H9 (cell line): ENCODE measurements around the gene GNPDA2. TPM values are rescaled to one million over a fixed set of nuclear protein-coding genes. Genes with fewer than 3 reads are reported as not detected.

Source experiments
- DNase-seq: peaks from one replicate; pipeline ENCODE4 v3.0.0-alpha.2; 2017
- H2AFZ ChIP-seq: one replicate; pipeline ENCODE4 v1.6.1; 2013; ENCODE audit warnings: mild to moderate bottlenecking, low read length, control low read depth, moderate library complexity
- H2AK5ac ChIP-seq: 2 replicates; pipeline ENCODE4 v1.6.1; 2013; ENCODE audit warnings: low read length, control low read depth, mixed read lengths; ENCODE audit not compliant: insufficient read length
- H2BK120ac ChIP-seq: one replicate; pipeline ENCODE4 v1.6.1; 2013; ENCODE audit warnings: low read depth, mild to moderate bottlenecking, low read length, control low read depth, inconsistent platforms; ENCODE audit not compliant: poor library complexity, severe bottlenecking
- H2BK12ac ChIP-seq: 2 replicates; pipeline ENCODE4 v1.6.1; 2013; ENCODE audit warnings: low read length, control low read depth, mixed read lengths, low read depth; ENCODE audit not compliant: insufficient read length
- H2BK15ac ChIP-seq: 2 replicates; pipeline ENCODE4 v1.6.1; 2013; ENCODE audit warnings: low read depth, low read length, control low read depth
- H2BK20ac ChIP-seq: one replicate; pipeline ENCODE4 v1.6.1; 2013; ENCODE audit warnings: low read depth, mild to moderate bottlenecking, low read length, control low read depth, inconsistent platforms; ENCODE audit not compliant: poor library complexity, severe bottlenecking
- H2BK5ac ChIP-seq: 2 replicates; pipeline ENCODE4 v1.6.1; 2013; ENCODE audit warnings: low read length, control low read depth, mixed read lengths; ENCODE audit not compliant: insufficient read length
- H3K14ac ChIP-seq: 2 replicates; pipeline ENCODE4 v1.6.1; 2013; ENCODE audit warnings: low read length, control low read depth; ENCODE audit not compliant: insufficient read depth
- H3K18ac ChIP-seq: 2 replicates; pipeline ENCODE4 v1.6.1; 2013; ENCODE audit warnings: low read depth, mild to moderate bottlenecking, mixed read lengths, low read length, control low read depth; ENCODE audit not compliant: insufficient read length
- H3K23ac ChIP-seq: 2 replicates; pipeline ENCODE4 v1.6.1; 2013; ENCODE audit warnings: low read length, control low read depth, mixed read lengths, low read depth; ENCODE audit not compliant: insufficient read length
- H3K23me2 ChIP-seq: 2 replicates; pipeline ENCODE4 v1.6.1; 2013; ENCODE audit warnings: low read depth, mild to moderate bottlenecking, mixed read lengths, low read length, control low read depth; ENCODE audit not compliant: insufficient read length, poor library complexity, severe bottlenecking
- H3K27ac ChIP-seq: 2 replicates; pipeline ENCODE4 v1.5.1; 2013; ENCODE audit warnings: low read length, control low read depth, mixed read lengths, low read depth; ENCODE audit not compliant: insufficient read length
- H3K27me3 ChIP-seq: 2 replicates; pipeline ENCODE4 v1.6.1; 2013; ENCODE audit warnings: low read length, control low read depth, inconsistent platforms; ENCODE audit not compliant: insufficient read depth
- H3K4ac ChIP-seq: 2 replicates; pipeline ENCODE4 v1.6.1; 2013; ENCODE audit warnings: low read depth, mild to moderate bottlenecking, control low read depth, inconsistent platforms, low read length, moderate library complexity
- H3K4me1 ChIP-seq: 2 replicates; pipeline ENCODE4 v1.6.1; 2013; ENCODE audit warnings: low read length, control low read depth, inconsistent platforms; ENCODE audit not compliant: insufficient read depth
- H3K4me2 ChIP-seq: 2 replicates; pipeline ENCODE4 v1.6.1; 2013; ENCODE audit warnings: low read length, control low read depth, mixed read lengths; ENCODE audit not compliant: insufficient read length, insufficient read depth
- H3K56ac ChIP-seq: 2 replicates; pipeline ENCODE4 v1.6.1; 2013; ENCODE audit warnings: low read depth, mild to moderate bottlenecking, mixed read lengths, low read length, control low read depth; ENCODE audit not compliant: insufficient read length
- H3K79me1 ChIP-seq: 2 replicates; pipeline ENCODE4 v1.6.1; 2013; ENCODE audit warnings: low read depth, mild to moderate bottlenecking, moderate library complexity, low read length, control low read depth, inconsistent platforms; ENCODE audit not compliant: insufficient read depth, poor library complexity, severe bottlenecking
- H3K79me2 ChIP-seq: 2 replicates; pipeline ENCODE4 v1.6.1; 2013; ENCODE audit warnings: low read length, control low read depth, inconsistent platforms; ENCODE audit not compliant: insufficient read depth
- H3K9ac ChIP-seq: 2 replicates; pipeline ENCODE4 v1.6.1; 2013; ENCODE audit warnings: low read length, control low read depth, mixed read lengths; ENCODE audit not compliant: insufficient read length; ENCODE audit errors: extremely low read depth
- H3K9me3 ChIP-seq: one replicate; pipeline ENCODE4 v1.6.1; 2013; ENCODE audit warnings: low read depth, low read length, inconsistent platforms; ENCODE audit not compliant: control insufficient read depth
- H3T11ph ChIP-seq: one replicate; pipeline ENCODE4 v1.6.1; 2013; ENCODE audit warnings: mild to moderate bottlenecking, low read length, control low read depth, inconsistent platforms
- H4K20me1 ChIP-seq: one replicate; pipeline ENCODE4 v1.6.1; 2013; ENCODE audit not compliant: control insufficient read depth, insufficient read length, insufficient read depth
- H4K5ac ChIP-seq: 2 replicates; pipeline ENCODE4 v1.6.1; 2013; ENCODE audit warnings: low read depth, mild to moderate bottlenecking, mixed read lengths, low read length, control low read depth; ENCODE audit not compliant: insufficient read length
- H4K8ac ChIP-seq: replicated peaks from 2 replicates; pipeline ENCODE4 v1.6.1; 2013; ENCODE audit warnings: low read length, control low read depth, mixed read lengths, low read depth; ENCODE audit not compliant: insufficient read length
- H4K91ac ChIP-seq: 2 replicates; pipeline ENCODE4 v1.6.1; 2013; ENCODE audit warnings: low read depth, mild to moderate bottlenecking, moderate library complexity, mixed read lengths, low read length, control low read depth; ENCODE audit not compliant: insufficient read length
- H3K27ac Mint-ChIP-seq, 3 experiments: 2 replicates in 2 of 3; 3 replicates in 1 of 3; pipeline ENCODE4 v1.8.0; 2020 to 2021; ENCODE audit warnings: mixed read lengths in 3 of 3, mild to moderate bottlenecking in 1 of 3, moderate library complexity in 1 of 3
- H3K27me3 Mint-ChIP-seq: 2 replicates; pipeline ENCODE4 v1.8.0; 2021; ENCODE audit warnings: low read depth, mild to moderate bottlenecking, moderate library complexity, mixed read lengths
- H3K36me3 Mint-ChIP-seq, 3 experiments: 2 replicates in 2 of 3; 3 replicates in 1 of 3; pipeline ENCODE4 v1.8.0; 2020 to 2021; ENCODE audit warnings: low read depth in 3 of 3, mixed read lengths in 3 of 3; ENCODE audit not compliant: insufficient read depth in 1 of 3
- H3K4me1 Mint-ChIP-seq, 2 experiments: 2 replicates each; pipeline ENCODE4 v1.8.0; 2020; ENCODE audit warnings: mixed read lengths in 2 of 2
- H3K4me3 Mint-ChIP-seq, 2 experiments: 2 replicates in 1 of 2; 3 replicates in 1 of 2; pipeline ENCODE4 v1.8.0; 2020 to 2021; ENCODE audit warnings: mild to moderate bottlenecking in 2 of 2, mixed read lengths in 2 of 2, moderate library complexity in 1 of 2
- H3K9me3 Mint-ChIP-seq, 2 experiments: 2 replicates in 1 of 2; 3 replicates in 1 of 2; pipeline ENCODE4 v1.8.0; 2020; ENCODE audit warnings: mild to moderate bottlenecking in 2 of 2, mixed read lengths in 2 of 2, moderate library complexity in 1 of 2
- WGBS: extraction: QIAGEN DNeasy Blood & Tissue Kit; methylation state at CpG from one replicate; pipeline ENCODE4 v1.1.7; 2013; ENCODE audit warnings: missing lambda C conversion rate, low lambda C conversion rate, mixed read lengths; ENCODE audit not compliant: insufficient read length; ENCODE audit errors: extremely low coverage; 5-methylcytosine and 5-hydroxymethylcytosine counted together
- total RNA-seq: library from RNA; stranded (reverse); gene quantifications from 2 replicates; pipeline ENCODE4 v1.2.1, GENCODE V29; 2021
- TF ChIP-seq, protein P1 (sequence below): fragments of 200-600 bp; sonication (generic); conservative IDR thresholded peaks from 3 replicates; pipeline ENCODE4 v1.8.0; 2021; ENCODE audit warnings: antibody characterized with exemption, mild to moderate bottlenecking

The GNPDA2 gene
- total RNA-seq, 1 experiment from 2014 or later: 4.8 TPM

GRCh38 chr4:44660396-44660795, 66.0 kb downstream of the GNPDA2 start:
- Histone ChIP-seq H3K4me1 (no peaks in the 10 kb centered on the region), H2BK5ac (no peak overlapping the region), H2BK15ac (no peak overlapping the region), H3K14ac (no peak overlapping the region), H4K8ac (no peak overlapping the region), H3K4me2 (no peak overlapping the region), H3K56ac (no peak overlapping the region), H2BK12ac (no peak overlapping the region), H3K23ac (no peak overlapping the region), H3K27me3 (no peaks in the 10 kb centered on the region), H3T11ph (no peak overlapping the region), H4K20me1 (no peaks in the 10 kb centered on the region), H4K5ac (no peak overlapping the region), H2AFZ (peak overlapping the region; percentile 14), H3K27ac (no peak overlapping the region), H3K18ac (no peak overlapping the region), H2BK120ac (no peak overlapping the region), H3K79me1 (no peaks in the 10 kb centered on the region), H2AK5ac (no peak overlapping the region), H3K4ac (no peak overlapping the region), H2BK20ac (no peak overlapping the region), H3K79me2 (no peaks in the 10 kb centered on the region), H3K9me3 (no peaks in the 10 kb centered on the region), H3K9ac (no peak overlapping the region), H3K23me2 (no peaks in the 10 kb centered on the region), H4K91ac (no peak overlapping the region)
- TF ChIP-seq, protein P1, sequence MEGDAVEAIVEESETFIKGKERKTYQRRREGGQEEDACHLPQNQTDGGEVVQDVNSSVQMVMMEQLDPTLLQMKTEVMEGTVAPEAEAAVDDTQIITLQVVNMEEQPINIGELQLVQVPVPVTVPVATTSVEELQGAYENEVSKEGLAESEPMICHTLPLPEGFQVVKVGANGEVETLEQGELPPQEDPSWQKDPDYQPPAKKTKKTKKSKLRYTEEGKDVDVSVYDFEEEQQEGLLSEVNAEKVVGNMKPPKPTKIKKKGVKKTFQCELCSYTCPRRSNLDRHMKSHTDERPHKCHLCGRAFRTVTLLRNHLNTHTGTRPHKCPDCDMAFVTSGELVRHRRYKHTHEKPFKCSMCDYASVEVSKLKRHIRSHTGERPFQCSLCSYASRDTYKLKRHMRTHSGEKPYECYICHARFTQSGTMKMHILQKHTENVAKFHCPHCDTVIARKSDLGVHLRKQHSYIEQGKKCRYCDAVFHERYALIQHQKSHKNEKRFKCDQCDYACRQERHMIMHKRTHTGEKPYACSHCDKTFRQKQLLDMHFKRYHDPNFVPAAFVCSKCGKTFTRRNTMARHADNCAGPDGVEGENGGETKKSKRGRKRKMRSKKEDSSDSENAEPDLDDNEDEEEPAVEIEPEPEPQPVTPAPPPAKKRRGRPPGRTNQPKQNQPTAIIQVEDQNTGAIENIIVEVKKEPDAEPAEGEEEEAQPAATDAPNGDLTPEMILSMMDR: no peak
- Mint-ChIP-seq H3K4me3 (no peak overlapping the region), H3K27me3 (no peaks in the 10 kb centered on the region), H3K9me3 (no peaks in the 10 kb centered on the region), H3K27ac (no peak overlapping the region; a peak in 1 of 7 replicates), H3K36me3 (no peaks in the 10 kb centered on the region), H3K4me1 (peaks cover 2 to 3% of the 10 kb centered on the region in 2 experiments; a peak in 1 of 4 replicates)
- no peak for DNase-seq
- WGBS: no CpG with 5 or more reads among the region's 3 CpGs
